SJSA1 (cell line): ENCODE results near the gene RUNX1. TPM values are rescaled to one million over a fixed set of nuclear protein-coding genes. Genes with fewer than 3 reads are reported as not detected.
"Not testable (repeated sequence)": the region's sequence is repeated elsewhere in the genome, so short reads cannot be mapped to it uniquely, and the experiment has no call there.

Source experiments
- DNase-seq, 2 experiments: peaks; one replicate each; pipeline ENCODE4 v3.0.0-alpha.2; 2015 to 2020; ENCODE audit warnings: low spot score in 2 of 2, low read depth in 1 of 2
- H3K27ac ChIP-seq: fragments of 250-450 bp; sonication (Bioruptor Pico); 2 replicates; pipeline ENCODE4 v1.5.1; 2020; ENCODE audit warnings: mild to moderate bottlenecking, moderate library complexity
- H3K27me3 ChIP-seq: fragments of 250-450 bp; sonication (Bioruptor Pico); replicated peaks from 2 replicates; pipeline ENCODE4 v1.5.1; 2020; ENCODE audit warnings: mild to moderate bottlenecking, moderate library complexity
- H3K36me3 ChIP-seq: fragments of 250-450 bp; sonication (Bioruptor Pico); 2 replicates; pipeline ENCODE4 v1.5.1; 2020; ENCODE audit warnings: mild to moderate bottlenecking
- H3K4me1 ChIP-seq: fragments of 250-450 bp; sonication (Bioruptor Pico); replicated peaks from 2 replicates; pipeline ENCODE4 v1.6.1; 2021; ENCODE audit warnings: mild to moderate bottlenecking
- H3K4me3 ChIP-seq: fragments of 250-450 bp; sonication (Bioruptor Pico); 2 replicates; pipeline ENCODE4 v1.5.1; 2020; ENCODE audit warnings: mild to moderate bottlenecking
- H3K9me3 ChIP-seq: fragments of 250-450 bp; sonication (Bioruptor Pico); replicated peaks from 2 replicates; pipeline ENCODE4 v1.5.1; 2020; ENCODE audit warnings: mild to moderate bottlenecking
- total RNA-seq: library from RNA; depleted of rRNA; stranded (reverse); fragments of >200 nt; shearing (Covaris generic); gene quantifications from 2 replicates; pipeline ENCODE4 v1.2.3, GENCODE V29; 2014

RUNX1 gene
- total RNA-seq, 1 experiment from 2014 or later: 18.0 TPM

DNA sequence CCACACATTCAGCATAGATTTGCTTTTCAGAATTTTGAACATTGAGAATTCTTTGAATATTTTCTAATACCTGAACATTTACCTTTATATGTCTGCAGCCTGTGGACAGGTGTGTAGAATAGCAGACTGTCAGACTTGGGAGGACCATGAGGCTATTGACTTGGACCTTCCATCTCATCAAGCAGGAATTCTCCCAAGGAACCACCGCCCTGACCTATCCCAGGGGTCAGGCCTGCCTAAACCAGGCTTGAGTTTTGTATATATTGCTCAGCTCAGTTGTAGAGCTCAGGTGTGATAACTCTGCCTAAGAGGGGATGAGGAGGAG lies 53.2 kb downstream of the RUNX1 start:
- no peak for DNase-seq
- no peaks in the 10 kb centered on the region for H3K27me3 ChIP-seq
- no peaks in the 10 kb centered on the region for H3K9me3 ChIP-seq
- H3K27ac ChIP-seq: no peak overlapping the region
- H3K36me3 ChIP-seq: 0 out of 2 replicates have a peak, but pooled peaks cover 2% of the 10 kb centered on the region
- H3K4me1 ChIP-seq: no peaks in the 10 kb centered on the region
- no peak overlapping the region for H3K4me3 ChIP-seq

DNA sequence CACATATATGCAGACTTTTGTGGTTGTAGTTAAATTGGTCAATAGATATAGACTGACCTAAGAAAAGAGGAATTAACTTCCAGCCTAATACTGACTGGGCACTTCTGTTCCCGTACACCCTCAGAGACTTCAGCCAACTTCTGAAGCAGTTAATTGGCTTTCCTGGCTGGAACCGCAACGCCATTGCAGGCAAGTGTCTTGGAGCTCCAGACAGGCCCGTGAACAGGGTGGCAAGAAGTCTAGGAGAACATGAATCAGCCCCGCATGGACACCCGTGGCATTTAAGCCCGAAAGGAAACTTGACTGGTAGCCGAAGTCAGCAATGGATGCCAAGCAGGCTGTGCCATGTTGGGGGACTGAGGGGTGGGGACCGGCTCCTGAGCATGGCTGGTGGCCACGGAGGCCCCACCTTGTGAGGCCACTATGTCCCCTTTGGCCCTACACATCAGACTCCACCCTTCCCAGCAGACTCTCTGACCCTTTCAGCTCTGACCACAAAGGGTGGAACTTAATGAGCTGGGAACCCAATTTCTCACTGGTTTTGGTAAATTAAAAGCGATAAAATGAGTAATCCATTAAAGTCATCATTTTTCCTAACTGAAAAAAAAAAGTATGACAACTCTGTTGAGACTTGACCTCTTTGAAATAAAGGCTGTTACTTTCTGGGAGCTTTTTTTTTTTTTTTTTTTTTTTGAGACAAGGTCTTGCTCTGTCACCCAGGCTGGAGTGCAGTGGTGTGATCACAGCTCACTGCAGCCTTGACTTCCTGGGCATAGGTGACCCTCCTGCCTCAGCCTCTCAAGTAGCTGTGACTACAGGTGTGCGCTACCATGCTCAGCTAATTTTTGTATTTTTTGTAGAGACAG lies 54.1 kb downstream of the RUNX1 start:
- Histone ChIP-seq H3K4me3 (no peak overlapping the region), H3K36me3 (0 out of 2 replicates have a peak, but pooled peaks cover 2% of the 10 kb centered on the region), H3K4me1 (peaks cover 4% of the 10 kb centered on the region), H3K9me3 (no peaks in the 10 kb centered on the region), H3K27ac (no peak overlapping the region), H3K27me3 (no peaks in the 10 kb centered on the region)
- no peak for DNase-seq

DNA sequence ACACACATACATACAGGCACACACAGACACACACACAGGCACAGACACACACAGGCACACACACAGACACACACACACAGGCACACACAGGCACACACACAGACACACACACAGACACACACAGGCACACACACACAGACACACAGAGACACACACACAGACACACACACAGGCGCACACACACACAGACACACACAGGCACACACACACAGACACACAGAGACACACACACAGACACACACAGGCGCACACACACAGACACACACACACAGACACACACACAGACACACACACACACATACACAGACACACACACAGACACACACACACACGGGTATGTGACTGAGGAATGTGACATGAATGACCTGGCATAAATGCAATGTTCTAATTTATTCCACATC lies 55.6 kb downstream of the RUNX1 start:
- H3K4me1 ChIP-seq: peaks cover 15% of the 10 kb centered on the region
- not testable (repeated sequence) for H3K27ac ChIP-seq, H3K4me3 ChIP-seq, H3K36me3 ChIP-seq, H3K9me3 ChIP-seq, DNase-seq, H3K27me3 ChIP-seq

DNA sequence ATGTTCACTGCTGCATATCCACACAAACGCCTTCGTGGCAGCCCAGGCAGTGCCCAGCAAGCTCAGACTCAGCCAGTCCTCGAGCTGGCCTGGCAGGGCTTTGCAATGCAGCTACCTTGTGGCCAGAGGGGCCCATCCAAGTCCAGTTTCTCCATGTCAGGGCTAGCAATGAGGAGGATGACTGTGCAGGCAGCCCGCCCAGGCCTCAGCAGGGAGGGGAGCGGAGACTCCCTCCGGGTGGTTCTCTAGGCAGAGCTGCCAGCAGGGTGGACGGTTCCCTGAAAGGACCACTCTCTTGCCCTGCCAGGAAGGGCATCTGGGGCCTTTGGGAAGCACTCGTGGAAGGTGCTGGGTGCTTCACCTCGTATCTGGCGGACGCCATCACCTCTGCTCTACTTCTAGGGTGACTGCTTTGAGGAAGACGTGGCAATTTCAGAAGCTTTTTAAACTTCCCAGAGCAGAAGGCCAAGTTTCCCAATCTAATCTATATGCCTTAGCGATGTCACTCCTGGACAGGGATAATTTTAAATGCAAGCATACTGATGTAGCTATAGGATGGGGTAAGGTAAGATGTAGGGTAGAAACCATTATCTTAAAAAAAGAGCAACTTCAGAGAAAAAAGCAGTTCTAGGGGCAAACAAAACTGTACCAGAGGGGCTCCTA lies 56.2 kb downstream of the RUNX1 start:
- no peaks in the 10 kb centered on the region for H3K36me3 ChIP-seq
- peaks cover 22% of the 10 kb centered on the region for H3K4me1 ChIP-seq
- H3K27me3 ChIP-seq: no peaks in the 10 kb centered on the region
- H3K27ac ChIP-seq: no peak overlapping the region
- H3K4me3 ChIP-seq: no peak overlapping the region
- no peak for DNase-seq
- no peaks in the 10 kb centered on the region for H3K9me3 ChIP-seq

DNA sequence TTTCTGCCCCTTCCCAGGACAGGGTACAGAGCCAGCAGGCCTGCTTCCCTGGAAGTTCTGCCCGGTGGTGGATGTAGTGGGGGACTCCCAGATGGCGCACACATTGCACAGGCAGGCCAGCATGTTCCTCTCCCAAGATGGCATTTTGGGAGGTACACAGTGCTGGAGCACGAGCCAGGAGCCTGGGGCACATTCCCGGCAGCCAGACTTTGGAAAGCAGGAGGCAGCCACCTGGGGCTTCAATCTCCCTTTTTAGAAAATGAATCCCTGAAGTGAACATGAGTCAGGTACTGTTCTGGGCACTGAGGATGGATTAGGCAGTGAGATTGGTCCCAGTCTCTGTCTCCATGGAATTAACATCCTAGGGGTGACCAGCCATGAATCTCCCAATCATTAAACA lies 56.9 kb downstream of the RUNX1 start:
- DNase-seq: no peak
- Histone ChIP-seq H3K36me3 (no peaks in the 10 kb centered on the region), H3K4me3 (no peak overlapping the region), H3K4me1 (peaks cover 29% of the 10 kb centered on the region), H3K27ac (no peak overlapping the region), H3K9me3 (no peaks in the 10 kb centered on the region), H3K27me3 (no peaks in the 10 kb centered on the region)

DNA sequence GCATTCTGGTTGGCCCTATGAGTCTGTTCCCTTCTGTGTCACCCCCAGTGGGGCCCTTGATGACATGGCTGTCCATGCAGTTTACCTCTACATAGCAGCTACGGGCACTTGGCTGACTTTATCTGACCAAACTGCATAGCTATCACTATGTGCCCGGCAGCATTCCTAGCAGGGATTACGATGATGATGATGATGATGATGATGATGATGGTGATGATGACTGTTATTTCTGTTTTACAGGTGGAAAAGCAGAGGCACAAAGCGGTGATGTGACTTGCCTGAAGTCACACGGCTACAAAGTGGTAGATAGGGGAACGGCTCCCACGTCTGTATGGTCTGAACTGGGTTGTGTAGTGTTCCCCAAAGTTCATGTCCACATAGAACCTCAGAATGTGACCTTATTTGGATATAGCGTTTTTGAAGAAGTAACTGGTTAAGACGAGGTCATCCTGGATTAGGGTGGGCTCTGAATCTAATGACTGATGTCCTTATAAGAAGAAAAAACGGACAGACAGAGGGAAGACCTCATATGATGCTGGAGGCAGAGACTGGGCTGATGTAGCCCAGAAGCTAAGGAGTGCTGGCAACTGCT lies 57.6 kb downstream of the RUNX1 start:
- Histone ChIP-seq H3K27me3 (no peaks in the 10 kb centered on the region), H3K36me3 (no peaks in the 10 kb centered on the region), H3K4me3 (no peak overlapping the region), H3K27ac (no peak overlapping the region), H3K9me3 (no peaks in the 10 kb centered on the region), H3K4me1 (peaks cover 36% of the 10 kb centered on the region)
- DNase-seq: no peak

DNA sequence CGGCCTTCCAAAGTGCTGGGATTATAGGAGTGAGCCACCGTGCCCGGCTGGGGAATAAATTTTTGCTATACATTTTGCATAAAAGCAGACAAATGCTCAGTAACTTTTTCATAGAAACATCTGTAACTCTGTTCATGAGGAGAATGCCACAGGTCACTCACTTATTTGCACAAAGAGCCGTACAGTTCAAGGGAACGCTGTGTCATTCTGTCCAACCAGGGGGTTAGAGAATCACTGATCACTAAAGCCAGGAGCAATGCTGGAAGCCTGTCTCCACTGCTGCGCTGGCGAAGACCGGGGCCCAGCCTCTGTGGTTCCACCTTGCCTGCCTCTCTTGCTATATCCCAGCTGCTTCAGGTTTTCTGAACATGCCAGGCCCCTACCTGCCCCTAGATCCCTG lies 58.3 kb downstream of the RUNX1 start:
- Histone ChIP-seq H3K4me1 (peaks cover 40% of the 10 kb centered on the region), H3K36me3 (no peaks in the 10 kb centered on the region), H3K27ac (no peak overlapping the region), H3K4me3 (no peak overlapping the region), H3K9me3 (no peaks in the 10 kb centered on the region), H3K27me3 (no peaks in the 10 kb centered on the region)
- DNase-seq: no peak

DNA sequence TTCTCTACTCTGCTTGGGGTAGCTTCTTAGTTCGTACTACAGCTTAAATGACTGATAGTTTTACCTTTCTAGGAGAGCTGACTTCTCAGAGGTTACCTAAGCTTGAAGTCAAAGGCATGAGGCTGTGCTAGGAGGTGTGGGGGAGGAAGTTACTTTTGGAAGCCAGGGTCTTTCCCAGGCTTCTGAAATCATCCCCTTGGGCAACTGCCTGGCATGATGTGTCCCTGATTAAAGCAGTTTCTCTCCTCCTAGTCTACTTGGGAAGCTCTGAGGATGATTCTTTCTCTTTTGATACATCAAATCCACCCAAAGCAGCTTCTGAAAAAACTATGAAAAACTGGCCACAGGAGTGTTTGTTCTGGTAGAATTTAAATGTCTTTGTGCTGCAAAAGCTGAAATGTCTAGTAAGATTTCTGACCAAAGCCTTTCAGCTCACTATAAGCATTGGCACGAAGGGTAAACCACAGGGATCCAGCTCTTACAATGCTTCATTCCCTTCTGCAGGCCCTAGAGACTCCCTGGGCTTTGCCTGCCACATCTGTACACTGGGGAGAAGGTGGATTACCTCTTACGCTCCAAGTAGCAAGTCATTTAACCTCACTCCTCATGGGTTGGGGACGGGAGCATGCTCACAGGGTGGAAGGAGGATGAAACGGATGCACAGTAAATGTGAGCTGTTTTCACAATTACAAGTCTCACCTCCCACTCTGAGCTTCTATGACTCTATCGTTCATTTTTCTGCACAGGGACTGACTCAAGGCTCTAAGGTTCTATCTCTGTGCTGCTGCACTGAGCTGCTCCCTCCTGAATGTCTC lies 59.6 kb downstream of the RUNX1 start:
- no peaks in the 10 kb centered on the region for H3K27me3 ChIP-seq
- DNase-seq: peak in 1 of 2 experiments; percentile 43
- no peak overlapping the region for H3K4me3 ChIP-seq
- H3K36me3 ChIP-seq: 0 out of 2 replicates have a peak, but pooled peaks cover 3% of the 10 kb centered on the region
- H3K9me3 ChIP-seq: no peaks in the 10 kb centered on the region
- H3K4me1 ChIP-seq: peaks cover 45% of the 10 kb centered on the region
- peak overlapping the region; percentile 26 for H3K27ac ChIP-seq

DNA sequence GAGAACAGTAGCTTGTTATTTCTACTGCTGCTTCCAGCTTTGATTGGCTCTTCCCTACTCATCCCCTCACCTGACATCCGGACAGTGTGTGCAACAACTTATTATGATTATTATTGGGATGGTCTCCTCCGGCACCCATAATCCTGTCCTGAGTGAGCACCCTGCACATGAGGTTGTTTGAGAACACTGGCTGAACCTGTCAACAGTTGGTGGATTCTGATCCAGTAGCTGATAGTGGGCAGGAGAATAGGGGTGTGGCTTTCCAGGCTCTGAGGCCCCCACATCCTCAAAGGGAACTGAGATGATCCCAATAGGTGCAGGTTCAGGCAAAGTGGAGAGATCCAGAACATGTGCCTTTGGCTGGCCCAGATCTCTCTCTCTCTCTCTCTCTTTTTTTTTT lies 60.5 kb downstream of the RUNX1 start:
- Histone ChIP-seq H3K36me3 (0 out of 2 replicates have a peak, but pooled peaks cover 3% of the 10 kb centered on the region), H3K4me1 (peaks cover 55% of the 10 kb centered on the region), H3K27me3 (no peaks in the 10 kb centered on the region), H3K4me3 (no peak overlapping the region), H3K27ac (no peak overlapping the region), H3K9me3 (no peaks in the 10 kb centered on the region)
- no peak for DNase-seq

DNA sequence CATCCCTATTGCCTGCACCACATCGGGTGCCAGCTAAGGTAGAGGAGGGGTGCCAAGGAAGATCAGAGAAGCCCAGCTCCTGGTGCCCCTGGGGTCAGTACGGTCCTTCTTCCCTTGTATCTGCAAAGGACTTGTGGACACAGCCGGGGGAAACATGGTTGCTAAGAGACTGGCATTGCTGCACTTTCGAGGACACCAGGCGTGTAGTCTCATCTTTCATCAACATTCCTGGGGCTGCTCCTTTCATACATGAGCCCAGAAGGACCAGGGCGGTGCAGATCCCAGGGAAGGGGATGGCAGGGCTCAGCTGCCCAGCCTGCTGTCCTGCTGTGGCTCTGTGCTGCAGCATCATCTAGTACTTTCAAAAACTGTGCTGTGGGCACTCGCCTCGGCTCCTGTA lies 61.0 kb downstream of the RUNX1 start:
- H3K27me3 ChIP-seq: no peaks in the 10 kb centered on the region
- peaks cover 58% of the 10 kb centered on the region for H3K4me1 ChIP-seq
- no peak overlapping the region for H3K4me3 ChIP-seq
- H3K27ac ChIP-seq: no peak overlapping the region
- H3K9me3 ChIP-seq: no peaks in the 10 kb centered on the region
- 0 out of 2 replicates have a peak, but pooled peaks cover 3% of the 10 kb centered on the region for H3K36me3 ChIP-seq
- DNase-seq: no peak

DNA sequence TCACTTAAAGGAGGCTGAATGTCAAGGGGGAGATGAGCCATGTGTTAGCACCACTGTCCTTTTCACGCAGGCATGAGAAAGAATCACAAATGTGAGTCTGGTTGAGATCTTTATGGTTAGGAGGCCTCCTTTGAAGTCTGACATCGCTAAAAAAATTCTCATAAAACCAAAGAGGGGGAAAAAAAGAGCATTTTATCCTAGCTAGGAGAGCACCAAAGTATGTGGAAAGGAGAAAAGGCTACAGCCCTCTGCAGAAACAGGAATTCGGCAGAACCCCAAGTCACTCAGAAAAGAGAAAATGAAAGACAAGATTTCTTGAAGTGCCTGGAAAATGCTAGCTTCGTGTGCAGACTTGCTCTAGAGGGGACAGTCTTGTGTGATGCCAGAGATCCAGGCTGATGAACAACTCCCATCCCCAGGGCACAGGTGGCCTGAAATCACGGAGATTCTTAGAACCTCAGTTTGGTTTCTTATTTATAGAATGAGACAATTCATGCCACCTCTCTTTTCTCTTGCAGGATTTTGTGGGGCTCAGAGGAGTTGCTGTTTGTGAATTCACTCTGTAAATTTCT lies 61.5 kb downstream of the RUNX1 start:
- H3K27me3 ChIP-seq: no peaks in the 10 kb centered on the region
- H3K4me1 ChIP-seq: peaks cover 63% of the 10 kb centered on the region
- H3K9me3 ChIP-seq: no peaks in the 10 kb centered on the region
- no peak for DNase-seq
- H3K4me3 ChIP-seq: no peak overlapping the region
- peak overlapping the region; percentile 57 for H3K27ac ChIP-seq
- H3K36me3 ChIP-seq: 0 out of 2 replicates have a peak, but pooled peaks cover 3% of the 10 kb centered on the region

DNA sequence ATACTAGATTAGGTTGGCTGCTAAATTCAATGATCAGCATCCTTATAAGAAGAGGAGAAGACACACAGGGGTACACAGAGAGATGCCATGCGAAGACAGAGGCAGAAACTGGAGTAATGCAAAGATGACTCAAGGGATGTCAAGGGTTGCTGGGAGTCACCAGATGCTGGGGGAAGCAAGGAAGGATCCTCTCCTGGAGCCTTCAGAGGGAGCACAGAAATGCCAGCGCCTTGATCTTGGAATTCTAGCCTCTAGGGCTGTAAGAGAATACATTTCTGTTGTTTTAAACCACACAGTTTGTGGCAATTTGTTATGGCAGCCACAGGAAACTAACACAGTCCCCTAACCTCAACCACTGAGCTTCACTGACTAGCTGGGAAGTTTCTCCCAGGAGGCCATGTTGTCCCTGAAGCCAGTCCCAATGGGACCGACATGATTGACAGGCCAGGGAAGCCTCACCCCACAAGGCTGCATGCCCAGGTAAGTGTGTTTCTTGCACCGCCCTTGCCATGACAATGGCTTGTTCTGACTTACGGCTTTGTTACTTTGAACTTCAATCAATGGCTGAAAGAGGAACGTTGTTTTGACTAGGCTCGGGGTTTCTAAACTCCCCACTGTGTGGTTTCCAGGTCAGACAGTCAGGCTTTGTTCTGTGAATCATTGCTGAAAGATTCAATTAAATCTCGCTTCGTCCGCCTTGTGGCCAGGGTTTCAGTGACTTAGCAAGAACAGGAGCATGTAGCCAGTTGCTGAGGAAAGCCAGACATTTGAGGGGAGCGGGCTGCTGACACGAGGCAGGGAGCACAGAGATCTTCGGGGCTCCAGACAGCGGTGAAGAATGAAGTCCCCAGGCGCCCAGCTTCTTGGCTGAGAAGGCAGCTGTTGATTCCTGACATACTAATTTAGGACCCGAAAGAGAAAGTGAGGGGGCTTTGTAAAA lies 62.3 kb downstream of the RUNX1 start:
- Histone ChIP-seq H3K9me3 (no peaks in the 10 kb centered on the region), H3K27ac (peak overlapping the region; percentile 57), H3K36me3 (0 out of 2 replicates have a peak, but pooled peaks cover 3% of the 10 kb centered on the region), H3K4me3 (no peak overlapping the region), H3K27me3 (no peaks in the 10 kb centered on the region), H3K4me1 (peaks cover 71% of the 10 kb centered on the region)
- DNase-seq: peak; percentile 64 to 75
